ENCODE data around the gene TRAT1. TPM values are rescaled to one million over a fixed set of nuclear protein-coding genes. Genes with fewer than 3 reads are reported as not detected.

TRAT1 gene
- total RNA-seq, 1 experiment from 2014 or later, result not detected

DNA sequence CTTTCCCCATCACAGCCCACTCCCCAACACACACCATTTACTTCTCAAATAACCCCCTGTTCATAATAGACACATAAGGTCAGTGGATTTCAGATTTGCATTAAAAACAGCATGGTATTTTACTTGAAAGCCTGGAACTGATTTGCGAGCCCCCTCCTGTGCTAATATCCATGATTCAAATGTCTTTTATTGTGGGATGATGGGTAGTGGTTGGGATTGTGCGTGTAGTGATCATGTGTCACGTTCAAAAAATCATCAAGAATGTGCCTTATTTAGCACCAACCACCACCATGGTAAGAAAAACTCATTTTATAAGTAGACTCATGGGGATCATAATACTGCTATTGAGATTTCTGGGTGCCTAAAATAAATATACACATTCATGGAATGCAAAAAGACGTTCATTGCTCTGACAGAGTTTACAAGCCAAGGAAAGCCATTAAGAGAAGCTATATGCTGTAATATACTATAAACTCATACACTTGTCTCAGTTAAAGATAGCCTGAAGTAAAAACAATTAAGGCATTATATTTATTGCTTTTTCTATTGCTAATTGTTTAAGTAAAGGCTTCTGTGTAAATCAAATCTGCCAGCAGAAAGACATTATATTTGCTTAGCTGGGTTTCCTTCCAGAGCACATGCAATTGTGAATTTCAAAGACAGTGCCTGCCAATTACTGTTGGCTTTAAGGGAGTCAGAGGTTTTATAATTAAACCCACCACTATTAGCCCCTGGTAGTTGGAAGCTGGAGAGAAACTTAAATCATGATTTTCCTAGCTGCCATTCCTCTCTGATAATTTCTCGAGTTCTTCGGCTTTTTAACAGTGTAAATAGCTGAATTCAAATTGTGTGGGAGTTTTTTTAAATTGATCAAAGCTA lies 4.0 kb downstream of the TRAT1 start:
- BruUV-seq (replicated peaks), result no TSS peak
- no peaks in the 10 kb centered on the region for H3K9me3 ChIP-seq
- POLR2A ChIA-PET, result no interaction called here
- Mint-ChIP-seq H3K27me3 (ENCODE audit: insufficient read depth, unreplicated experiment) (peaks cover 7% of the 10 kb centered on the region), H3K4me1 (ENCODE audit: low read depth, unreplicated experiment) (no peaks in the 10 kb centered on the region), H3K27ac (ENCODE audit: unreplicated experiment) (no peak overlapping the region), H3K9me3 (ENCODE audit: unreplicated experiment) (no peaks in the 10 kb centered on the region), H3K36me3 (ENCODE audit: insufficient read depth, unreplicated experiment) (no peaks in the 10 kb centered on the region), H3K4me3 (ENCODE audit: unreplicated experiment) (no peak overlapping the region)
- no peak for DNase-seq
- H3K4me3 ChIP-seq (ENCODE audit: low read depth, low read length), result no peak overlapping the region
- no peaks in the 10 kb centered on the region for H3K36me3 ChIP-seq (ENCODE audit: control insufficient read depth, insufficient read depth, low read length)
- TF ChIP-seq, protein P1, sequence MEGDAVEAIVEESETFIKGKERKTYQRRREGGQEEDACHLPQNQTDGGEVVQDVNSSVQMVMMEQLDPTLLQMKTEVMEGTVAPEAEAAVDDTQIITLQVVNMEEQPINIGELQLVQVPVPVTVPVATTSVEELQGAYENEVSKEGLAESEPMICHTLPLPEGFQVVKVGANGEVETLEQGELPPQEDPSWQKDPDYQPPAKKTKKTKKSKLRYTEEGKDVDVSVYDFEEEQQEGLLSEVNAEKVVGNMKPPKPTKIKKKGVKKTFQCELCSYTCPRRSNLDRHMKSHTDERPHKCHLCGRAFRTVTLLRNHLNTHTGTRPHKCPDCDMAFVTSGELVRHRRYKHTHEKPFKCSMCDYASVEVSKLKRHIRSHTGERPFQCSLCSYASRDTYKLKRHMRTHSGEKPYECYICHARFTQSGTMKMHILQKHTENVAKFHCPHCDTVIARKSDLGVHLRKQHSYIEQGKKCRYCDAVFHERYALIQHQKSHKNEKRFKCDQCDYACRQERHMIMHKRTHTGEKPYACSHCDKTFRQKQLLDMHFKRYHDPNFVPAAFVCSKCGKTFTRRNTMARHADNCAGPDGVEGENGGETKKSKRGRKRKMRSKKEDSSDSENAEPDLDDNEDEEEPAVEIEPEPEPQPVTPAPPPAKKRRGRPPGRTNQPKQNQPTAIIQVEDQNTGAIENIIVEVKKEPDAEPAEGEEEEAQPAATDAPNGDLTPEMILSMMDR (IDR thresholded peaks at IDR 0.05; ENCODE audit: insufficient read depth in 1 of 2, low read depth in 1 of 2, low read length in 1 of 2, severe bottlenecking in 1 of 2, unreplicated experiment in 1 of 2), result no peak
- no peaks in the 10 kb centered on the region for H3K27me3 ChIP-seq (replicated peaks; ENCODE audit: control insufficient read depth, insufficient read depth, low read length)
- H3K4me1 ChIP-seq, result no peaks in the 10 kb centered on the region
- intact Hi-C loops (cut with micrococcal nuclease; ENCODE audit: unreplicated experiment), result no loop called here
- CTCF ChIA-PET, result no interaction called here

GRCh38 chr3:108830381-108830780 lies 7.8 kb downstream of the TRAT1 start:
- TF ChIP-seq, protein P1 (IDR thresholded peaks at IDR 0.05; ENCODE audit: insufficient read depth in 1 of 2, low read depth in 1 of 2, low read length in 1 of 2, severe bottlenecking in 1 of 2, unreplicated experiment in 1 of 2), result no peak
- Mint-ChIP-seq H3K27ac (ENCODE audit: unreplicated experiment) (no peak overlapping the region), H3K4me3 (ENCODE audit: unreplicated experiment) (no peak overlapping the region), H3K36me3 (ENCODE audit: insufficient read depth, unreplicated experiment) (no peaks in the 10 kb centered on the region), H3K4me1 (ENCODE audit: low read depth, unreplicated experiment) (no peaks in the 10 kb centered on the region), H3K27me3 (ENCODE audit: insufficient read depth, unreplicated experiment) (peaks cover 3% of the 10 kb centered on the region), H3K9me3 (ENCODE audit: unreplicated experiment) (no peaks in the 10 kb centered on the region)
- POLR2A ChIA-PET, result no interaction called here
- H3K27me3 ChIP-seq (replicated peaks; ENCODE audit: control insufficient read depth, insufficient read depth, low read length), result no peaks in the 10 kb centered on the region
- DNase-seq, result no peak
- no peaks in the 10 kb centered on the region for H3K36me3 ChIP-seq (ENCODE audit: control insufficient read depth, insufficient read depth, low read length)
- H3K4me3 ChIP-seq (ENCODE audit: low read depth, low read length), result no peak overlapping the region
- intact Hi-C loops (cut with micrococcal nuclease; ENCODE audit: unreplicated experiment), result no loop called here
- BruUV-seq (replicated peaks), result no TSS peak
- H3K9me3 ChIP-seq, result no peaks in the 10 kb centered on the region
- no peaks in the 10 kb centered on the region for H3K4me1 ChIP-seq
- CTCF ChIA-PET, result no interaction called here

DNA sequence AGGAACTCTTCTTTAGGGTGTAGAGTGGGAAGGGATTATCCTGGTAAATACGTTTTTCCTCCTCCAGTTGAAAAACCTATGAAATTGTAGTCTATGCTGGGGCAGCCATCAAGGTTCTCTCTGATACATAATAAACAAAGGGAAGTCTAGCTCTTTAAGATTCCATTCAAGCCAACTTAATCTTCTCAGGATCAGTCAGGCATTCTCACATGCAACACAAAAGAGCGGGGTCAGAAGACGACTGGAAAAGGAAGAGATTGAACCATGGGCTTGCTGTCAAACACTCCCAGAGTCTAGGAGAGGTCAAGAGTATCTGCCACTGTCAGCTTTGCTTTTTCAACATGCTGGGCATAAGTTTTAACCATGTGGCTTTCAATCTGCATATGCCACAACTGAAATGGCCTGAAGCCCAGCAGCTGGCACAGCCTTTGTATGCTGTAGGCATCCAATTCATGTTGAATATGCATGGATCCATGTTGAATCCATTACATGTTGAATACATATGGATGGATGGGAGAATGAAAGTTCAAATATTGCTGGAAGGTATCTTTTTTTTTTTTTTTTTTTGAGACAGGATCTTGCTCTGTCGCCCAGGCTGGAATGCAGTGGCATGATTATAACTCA lies 8.5 kb downstream of the TRAT1 start:
- BruUV-seq (replicated peaks), result no TSS peak

More for the DNA sequence above, 8.5 kb downstream of the TRAT1 start:
- TF ChIP-seq, protein P1 (IDR thresholded peaks at IDR 0.05; ENCODE audit: insufficient read depth in 1 of 2, low read depth in 1 of 2, low read length in 1 of 2, severe bottlenecking in 1 of 2, unreplicated experiment in 1 of 2), result no peak
- intact Hi-C loops (cut with micrococcal nuclease; ENCODE audit: unreplicated experiment), result no loop called here
- H3K27ac Mint-ChIP-seq (ENCODE audit: unreplicated experiment), result no peak overlapping the region
- H3K4me3 ChIP-seq (ENCODE audit: low read depth, low read length), result no peak overlapping the region
- no peaks in the 10 kb centered on the region for H3K4me1 ChIP-seq
- H3K27me3 ChIP-seq (replicated peaks; ENCODE audit: control insufficient read depth, insufficient read depth, low read length), result no peaks in the 10 kb centered on the region
- CTCF ChIA-PET, result no interaction called here
- POLR2A ChIA-PET, result no interaction called here
- H3K36me3 Mint-ChIP-seq (ENCODE audit: insufficient read depth, unreplicated experiment), result no peaks in the 10 kb centered on the region
- H3K9me3 Mint-ChIP-seq (ENCODE audit: unreplicated experiment), result no peaks in the 10 kb centered on the region
- no peaks in the 10 kb centered on the region for H3K36me3 ChIP-seq (ENCODE audit: control insufficient read depth, insufficient read depth, low read length)
- H3K4me1 Mint-ChIP-seq (ENCODE audit: low read depth, unreplicated experiment), result no peaks in the 10 kb centered on the region
- H3K4me3 Mint-ChIP-seq (ENCODE audit: unreplicated experiment), result no peak overlapping the region
- peaks cover 5% of the 10 kb centered on the region for H3K27me3 Mint-ChIP-seq (ENCODE audit: insufficient read depth, unreplicated experiment)
- DNase-seq, result no peak
- H3K9me3 ChIP-seq, result no peaks in the 10 kb centered on the region
